UCSD-AML1 (cell line): Measurements from ENCODE around the gene EPHA2.

Experiments
- DNase-seq: peaks from one replicate; lab custom pipeline; 2025; ENCODE audit not compliant: unreplicated experiment; lab: John Stamatoyannopoulos, UW

Gene EPHA2

GRCh38 chr1:16076031-16076864, 79.6 kb downstream of the EPHA2 start:
- no peak for DNase-seq

GRCh38 chr1:16075337-16076030, 80.4 kb downstream of the EPHA2 start:
- no peak for DNase-seq
